Measurements from ENCODE around the gene SLFNL1. TPM values are rescaled to one million over a fixed set of nuclear protein-coding genes. Genes with fewer than 3 reads are reported as not detected.
A peak's percentile ranks its signal among the peaks of the same experiment; 100 is the strongest.

SLFNL1 gene
- total and polyA plus RNA-seq, 2 experiments from 2014 or later = 0.14 to 0.29 TPM

DNA sequence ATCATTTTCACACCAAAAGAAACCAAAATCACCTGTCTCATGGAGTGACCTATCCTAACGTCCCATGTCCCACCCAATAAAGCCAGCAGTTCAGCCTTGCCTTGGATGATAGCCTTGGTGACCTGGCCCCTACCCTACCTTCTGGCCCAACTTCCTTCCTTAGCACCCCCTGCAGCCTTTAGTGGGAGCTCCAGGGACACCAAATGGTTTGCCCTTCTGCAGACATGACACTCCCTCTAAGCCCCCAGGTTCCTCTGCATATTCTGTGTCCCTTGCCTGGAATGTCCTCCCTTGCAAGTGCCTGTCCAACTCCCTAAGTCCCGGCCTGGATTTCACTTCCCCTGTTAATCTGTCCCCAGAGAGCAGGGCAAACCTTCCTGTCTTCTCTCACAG, 2.2 kb downstream of the SLFNL1 start:
- H3K9me3 Mint-ChIP-seq = no peaks in the 10 kb centered on the region; the same call in 2 of the 3 replicates
- H3K27me3 ChIP-seq (ENCODE audit: insufficient read depth) = peaks cover 15% of the 10 kb centered on the region; the same call in 1 of the 2 replicates
- no peak overlapping the region for H3K4me3 ChIP-seq
- peaks cover 7% of the 10 kb centered on the region; the same call in 1 of the 2 replicates for H3K4me1 ChIP-seq (ENCODE audit: insufficient read depth)
- H3K27me3 Mint-ChIP-seq (ENCODE audit: insufficient read depth, low read depth, poor library complexity) = peaks cover 50% of the 10 kb centered on the region
- no peak for TF ChIP-seq NANOG (IDR thresholded peaks at IDR 0.05; ENCODE audit: borderline replicate concordance)
- TF ChIP-seq, protein P1, sequence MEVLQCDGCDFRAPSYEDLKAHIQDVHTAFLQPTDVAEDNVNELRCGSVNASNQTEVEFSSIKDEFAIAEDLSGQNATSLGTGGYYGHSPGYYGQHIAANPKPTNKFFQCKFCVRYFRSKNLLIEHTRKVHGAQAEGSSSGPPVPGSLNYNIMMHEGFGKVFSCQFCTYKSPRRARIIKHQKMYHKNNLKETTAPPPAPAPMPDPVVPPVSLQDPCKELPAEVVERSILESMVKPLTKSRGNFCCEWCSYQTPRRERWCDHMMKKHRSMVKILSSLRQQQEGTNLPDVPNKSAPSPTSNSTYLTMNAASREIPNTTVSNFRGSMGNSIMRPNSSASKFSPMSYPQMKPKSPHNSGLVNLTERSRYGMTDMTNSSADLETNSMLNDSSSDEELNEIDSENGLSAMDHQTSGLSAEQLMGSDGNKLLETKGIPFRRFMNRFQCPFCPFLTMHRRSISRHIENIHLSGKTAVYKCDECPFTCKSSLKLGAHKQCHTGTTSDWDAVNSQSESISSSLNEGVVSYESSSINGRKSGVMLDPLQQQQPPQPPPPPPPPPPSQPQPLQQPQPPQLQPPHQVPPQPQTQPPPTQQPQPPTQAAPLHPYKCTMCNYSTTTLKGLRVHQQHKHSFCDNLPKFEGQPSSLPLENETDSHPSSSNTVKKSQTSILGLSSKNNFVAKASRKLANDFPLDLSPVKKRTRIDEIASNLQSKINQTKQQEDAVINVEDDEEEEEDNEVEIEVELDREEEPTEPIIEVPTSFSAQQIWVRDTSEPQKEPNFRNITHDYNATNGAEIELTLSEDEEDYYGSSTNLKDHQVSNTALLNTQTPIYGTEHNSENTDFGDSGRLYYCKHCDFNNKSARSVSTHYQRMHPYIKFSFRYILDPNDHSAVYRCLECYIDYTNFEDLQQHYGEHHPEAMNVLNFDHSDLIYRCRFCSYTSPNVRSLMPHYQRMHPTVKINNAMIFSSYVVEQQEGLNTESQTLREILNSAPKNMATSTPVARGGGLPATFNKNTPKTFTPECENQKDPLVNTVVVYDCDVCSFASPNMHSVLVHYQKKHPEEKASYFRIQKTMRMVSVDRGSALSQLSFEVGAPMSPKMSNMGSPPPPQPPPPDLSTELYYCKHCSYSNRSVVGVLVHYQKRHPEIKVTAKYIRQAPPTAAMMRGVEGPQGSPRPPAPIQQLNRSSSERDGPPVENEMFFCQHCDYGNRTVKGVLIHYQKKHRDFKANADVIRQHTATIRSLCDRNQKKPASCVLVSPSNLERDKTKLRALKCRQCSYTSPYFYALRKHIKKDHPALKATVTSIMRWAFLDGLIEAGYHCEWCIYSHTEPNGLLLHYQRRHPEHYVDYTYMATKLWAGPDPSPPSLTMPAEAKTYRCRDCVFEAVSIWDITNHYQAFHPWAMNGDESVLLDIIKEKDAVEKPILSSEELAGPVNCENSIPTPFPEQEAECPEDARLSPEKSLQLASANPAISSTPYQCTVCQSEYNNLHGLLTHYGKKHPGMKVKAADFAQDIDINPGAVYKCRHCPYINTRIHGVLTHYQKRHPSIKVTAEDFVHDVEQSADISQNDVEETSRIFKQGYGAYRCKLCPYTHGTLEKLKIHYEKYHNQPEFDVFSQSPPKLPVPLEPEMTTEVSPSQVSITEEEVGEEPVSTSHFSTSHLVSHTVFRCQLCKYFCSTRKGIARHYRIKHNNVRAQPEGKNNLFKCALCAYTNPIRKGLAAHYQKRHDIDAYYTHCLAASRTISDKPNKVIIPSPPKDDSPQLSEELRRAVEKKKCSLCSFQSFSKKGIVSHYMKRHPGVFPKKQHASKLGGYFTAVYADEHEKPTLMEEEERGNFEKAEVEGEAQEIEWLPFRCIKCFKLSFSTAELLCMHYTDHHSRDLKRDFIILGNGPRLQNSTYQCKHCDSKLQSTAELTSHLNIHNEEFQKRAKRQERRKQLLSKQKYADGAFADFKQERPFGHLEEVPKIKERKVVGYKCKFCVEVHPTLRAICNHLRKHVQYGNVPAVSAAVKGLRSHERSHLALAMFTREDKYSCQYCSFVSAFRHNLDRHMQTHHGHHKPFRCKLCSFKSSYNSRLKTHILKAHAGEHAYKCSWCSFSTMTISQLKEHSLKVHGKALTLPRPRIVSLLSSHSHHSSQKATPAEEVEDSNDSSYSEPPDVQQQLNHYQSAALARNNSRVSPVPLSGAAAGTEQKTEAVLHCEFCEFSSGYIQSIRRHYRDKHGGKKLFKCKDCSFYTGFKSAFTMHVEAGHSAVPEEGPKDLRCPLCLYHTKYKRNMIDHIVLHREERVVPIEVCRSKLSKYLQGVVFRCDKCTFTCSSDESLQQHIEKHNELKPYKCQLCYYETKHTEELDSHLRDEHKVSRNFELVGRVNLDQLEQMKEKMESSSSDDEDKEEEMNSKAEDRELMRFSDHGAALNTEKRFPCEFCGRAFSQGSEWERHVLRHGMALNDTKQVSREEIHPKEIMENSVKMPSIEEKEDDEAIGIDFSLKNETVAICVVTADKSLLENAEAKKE (CRISPR knock-in tag; IDR thresholded peaks at IDR 0.05) = no peak
- TF ChIP-seq ZNF331 (CRISPR knock-in tag; IDR thresholded peaks at IDR 0.05; ENCODE audit: low read depth) = no peak
- no peak for TF ChIP-seq EZH2phosphoT487 (IDR thresholded peaks at IDR 0.05; ENCODE audit: unreplicated experiment)
- no peak for TF ChIP-seq STAT1 (IDR thresholded peaks at IDR 0.05; ENCODE audit: unreplicated experiment)
- TF ChIP-seq, protein P2, sequence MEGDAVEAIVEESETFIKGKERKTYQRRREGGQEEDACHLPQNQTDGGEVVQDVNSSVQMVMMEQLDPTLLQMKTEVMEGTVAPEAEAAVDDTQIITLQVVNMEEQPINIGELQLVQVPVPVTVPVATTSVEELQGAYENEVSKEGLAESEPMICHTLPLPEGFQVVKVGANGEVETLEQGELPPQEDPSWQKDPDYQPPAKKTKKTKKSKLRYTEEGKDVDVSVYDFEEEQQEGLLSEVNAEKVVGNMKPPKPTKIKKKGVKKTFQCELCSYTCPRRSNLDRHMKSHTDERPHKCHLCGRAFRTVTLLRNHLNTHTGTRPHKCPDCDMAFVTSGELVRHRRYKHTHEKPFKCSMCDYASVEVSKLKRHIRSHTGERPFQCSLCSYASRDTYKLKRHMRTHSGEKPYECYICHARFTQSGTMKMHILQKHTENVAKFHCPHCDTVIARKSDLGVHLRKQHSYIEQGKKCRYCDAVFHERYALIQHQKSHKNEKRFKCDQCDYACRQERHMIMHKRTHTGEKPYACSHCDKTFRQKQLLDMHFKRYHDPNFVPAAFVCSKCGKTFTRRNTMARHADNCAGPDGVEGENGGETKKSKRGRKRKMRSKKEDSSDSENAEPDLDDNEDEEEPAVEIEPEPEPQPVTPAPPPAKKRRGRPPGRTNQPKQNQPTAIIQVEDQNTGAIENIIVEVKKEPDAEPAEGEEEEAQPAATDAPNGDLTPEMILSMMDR (conservative IDR thresholded peaks at IDR 0.05; ENCODE audit: low read depth in 2 of 2) = 0 out of 4 replicates have a peak, but pooled peaks of 1 of the 2 experiments have one; percentile 2
- H2AFZ ChIP-seq = no peak overlapping the region
- H3K4me1 Mint-ChIP-seq = peaks cover 24% of the 10 kb centered on the region
- no peaks in the 10 kb centered on the region for H3K79me2 ChIP-seq (replicated peaks; ENCODE audit: insufficient read depth)
- H3K4me2 ChIP-seq = no peak overlapping the region
- H4K20me1 ChIP-seq (replicated peaks; ENCODE audit: insufficient read depth) = peaks cover 4% of the 10 kb centered on the region; the same call in 1 of the 2 replicates
- no peak overlapping the region for H3K27ac ChIP-seq (ENCODE audit: low read depth)
- DNase-seq (ENCODE audit: low spot score) (peak; percentile 18), ATAC-seq (no peak)
- no peaks in the 10 kb centered on the region; the same call in 1 of the 2 replicates for H3K36me3 ChIP-seq (ENCODE audit: insufficient read depth)
- H3K9me2 ChIP-seq (ENCODE audit: insufficient read depth) = no peaks in the 10 kb centered on the region
- no peak overlapping the region for H3K4me3 Mint-ChIP-seq
- H3F3A ChIP-seq (replicated peaks; ENCODE audit: low read depth) = peaks cover 3% of the 10 kb centered on the region; the same call in 1 of the 2 replicates
- peaks cover 30% of the 10 kb centered on the region for H3K36me3 Mint-ChIP-seq (ENCODE audit: low read depth)
- no peak overlapping the region for H3K27ac Mint-ChIP-seq

Measured in GM23338 (cell line).